HG03457 (cell line): Measurements from ENCODE around the gene RRM2.
"Not testable (repeated sequence)": the region's sequence is repeated elsewhere in the genome, so short reads cannot be mapped to it uniquely, and the experiment has no call there.

Source experiments
- ATAC-seq: cut with Tn5 transposase; IDR thresholded peaks from one replicate; pipeline ENCODE4 v1.9.1; 2021; ENCODE audit warnings: moderate number of reproducible peaks; ENCODE audit not compliant: unreplicated experiment

The RRM2 gene

GRCh38 chr2:10091182-10091888, 31.2 kb upstream of the RRM2 start:
- ATAC-seq = no peak

GRCh38 chr2:10091889-10092244, 30.7 kb upstream of the RRM2 start:
- not testable (repeated sequence) for ATAC-seq

- ATAC-seq = no peak
These were observed 28.2 kb upstream of the RRM2 start for GRCh38 chr2:10094271-10094814.

GRCh38 chr2:10095175-10095574, 27.4 kb upstream of the RRM2 start:
- ATAC-seq = no peak

DNA sequence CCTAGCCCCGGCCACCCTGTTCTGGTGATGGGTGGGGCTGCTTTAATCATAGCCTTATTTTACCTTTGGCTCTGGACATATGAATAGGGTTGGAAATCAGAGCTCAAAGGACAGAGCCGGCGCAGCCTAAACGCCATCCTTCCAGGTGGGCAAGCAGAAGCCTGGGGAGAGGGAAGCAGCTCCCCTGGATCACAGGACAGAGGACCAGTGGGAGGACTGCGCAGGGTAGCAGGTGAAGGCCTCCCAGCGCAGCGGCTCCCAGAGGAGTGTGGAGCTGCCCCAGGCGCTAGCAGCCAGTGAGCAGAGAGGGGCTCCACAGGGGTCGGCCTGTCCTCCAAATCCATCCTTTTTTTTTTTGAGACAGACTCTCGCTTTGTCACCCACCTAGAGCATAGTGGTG, 25.9 kb upstream of the RRM2 start:
- no peak for ATAC-seq

DNA sequence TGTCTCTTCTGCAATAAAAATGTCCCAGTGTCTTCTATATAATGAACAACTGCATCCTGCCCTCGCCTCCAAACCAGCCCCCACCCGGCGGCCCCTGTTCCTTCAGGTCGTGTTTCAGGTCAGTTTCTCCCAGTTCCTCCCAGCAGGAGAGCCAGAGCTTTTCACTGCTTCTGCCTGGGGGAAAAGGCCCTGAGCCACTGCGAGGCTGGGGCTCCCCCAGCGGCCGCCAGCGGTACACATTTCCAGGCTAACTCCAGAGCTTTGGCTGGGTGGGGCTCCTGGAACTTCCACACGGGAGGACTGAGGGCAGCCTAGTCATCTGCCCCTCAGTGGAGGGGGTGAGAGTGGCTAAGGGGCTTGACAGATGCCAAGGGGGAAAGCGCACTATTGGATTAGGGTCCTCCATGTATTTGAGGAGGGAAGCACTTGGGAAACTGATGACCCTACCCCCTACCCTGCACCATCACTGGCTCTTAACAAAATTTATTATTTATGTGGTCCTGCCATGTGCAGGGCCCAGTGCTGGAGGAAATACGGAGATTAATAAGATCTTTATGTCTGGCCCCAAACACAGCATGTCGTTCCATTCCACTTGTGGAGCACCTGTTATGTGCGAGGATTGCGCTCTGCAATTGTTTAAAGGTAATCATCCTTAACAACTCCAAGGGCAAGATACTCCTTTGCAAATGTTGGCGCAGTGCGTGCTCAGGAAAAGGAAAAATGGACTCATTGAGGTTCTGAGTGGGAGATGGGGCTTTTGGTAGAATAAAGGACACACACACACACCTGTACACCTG, 25.0 kb upstream of the RRM2 start:
- ATAC-seq = peak; percentile 64

DNA sequence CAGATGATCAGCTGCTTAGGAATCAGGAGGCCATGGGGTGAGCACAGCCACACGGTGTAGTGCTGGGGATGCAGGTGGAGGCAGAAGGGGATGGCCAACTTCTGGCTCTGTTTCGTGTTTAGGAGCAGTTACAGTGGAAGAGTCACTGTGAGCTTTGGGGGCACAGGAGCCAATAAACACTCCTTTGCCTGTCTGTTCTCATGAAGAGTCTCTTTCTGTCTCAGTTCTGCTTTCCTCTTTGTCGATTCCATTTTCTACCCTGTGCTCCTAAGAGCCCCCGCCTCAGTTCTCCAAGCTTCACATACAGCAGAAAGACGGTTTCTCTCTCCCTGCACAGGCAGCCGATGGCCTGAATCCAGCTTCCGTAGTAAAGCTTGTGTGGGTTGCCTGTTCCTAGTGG, 21.0 kb upstream of the RRM2 start:
- no peak for ATAC-seq

DNA sequence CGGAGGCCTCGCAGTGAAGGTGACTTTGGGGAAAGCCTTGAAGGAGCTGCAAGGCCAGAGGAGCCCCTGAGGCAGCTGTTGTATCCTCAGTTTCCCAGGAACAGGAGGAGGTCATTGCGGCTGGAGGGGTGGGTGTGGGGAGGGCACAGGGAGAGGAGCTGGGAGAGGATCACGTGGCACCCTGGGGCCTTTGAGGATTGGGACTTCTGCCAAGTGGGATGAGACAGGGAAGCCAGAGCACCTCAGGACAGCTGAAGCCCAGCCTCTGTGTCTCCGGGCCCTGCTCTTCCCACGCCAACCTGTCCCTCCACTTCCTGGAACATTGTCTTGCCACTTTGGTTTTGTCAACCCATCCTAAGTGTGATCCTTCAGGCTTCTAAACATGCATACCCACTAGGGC, 19.4 kb upstream of the RRM2 start:
- ATAC-seq = no peak

- not testable (repeated sequence) for ATAC-seq
These were observed 17.6 kb upstream of the RRM2 start for GRCh38 chr2:10104906-10105305.

- no peak for ATAC-seq
These were observed 13.2 kb upstream of the RRM2 start for GRCh38 chr2:10109311-10109710.

DNA sequence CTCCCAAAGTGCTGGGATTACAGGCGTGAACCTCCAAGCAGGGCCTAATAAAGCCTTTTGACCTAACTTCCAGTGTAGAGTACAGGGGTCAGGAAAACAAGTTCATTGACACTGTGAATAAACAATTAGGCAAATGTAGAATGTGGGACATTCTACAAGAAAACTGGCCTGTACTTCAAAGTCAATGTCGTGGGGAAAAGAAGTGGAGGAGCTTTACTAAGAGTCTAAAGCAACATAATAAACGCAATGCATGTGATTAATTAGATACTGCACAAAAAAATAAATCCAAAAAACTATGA, 3.6 kb upstream of the RRM2 start:
- no peak for ATAC-seq

DNA sequence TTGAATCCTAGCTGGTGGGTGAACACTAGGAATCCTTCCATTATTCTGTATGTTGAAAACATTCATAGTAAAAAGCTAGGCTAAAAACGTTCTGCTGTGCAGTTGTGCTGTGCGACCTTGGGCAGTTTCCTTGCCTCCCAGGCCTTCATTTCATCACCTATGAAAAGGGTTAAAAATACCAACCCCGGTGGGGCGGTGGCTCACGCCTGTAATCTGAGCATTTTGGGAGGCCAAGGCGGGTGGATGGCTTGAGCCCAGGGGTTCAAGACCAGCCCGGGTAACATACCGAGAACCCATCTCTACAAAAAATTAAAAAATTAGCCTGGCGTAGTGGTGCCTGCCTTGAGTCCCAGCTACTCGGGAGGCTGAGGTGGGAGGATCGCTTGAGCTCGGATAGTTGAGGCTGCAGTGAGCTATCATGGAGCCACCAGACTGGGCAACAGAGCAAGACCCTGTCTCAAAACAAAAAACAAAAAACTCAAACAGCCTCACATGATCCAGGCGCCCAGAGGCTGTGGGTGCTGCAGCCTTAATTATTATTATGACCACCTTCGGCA, 2.9 kb upstream of the RRM2 start:
- no peak for ATAC-seq

DNA sequence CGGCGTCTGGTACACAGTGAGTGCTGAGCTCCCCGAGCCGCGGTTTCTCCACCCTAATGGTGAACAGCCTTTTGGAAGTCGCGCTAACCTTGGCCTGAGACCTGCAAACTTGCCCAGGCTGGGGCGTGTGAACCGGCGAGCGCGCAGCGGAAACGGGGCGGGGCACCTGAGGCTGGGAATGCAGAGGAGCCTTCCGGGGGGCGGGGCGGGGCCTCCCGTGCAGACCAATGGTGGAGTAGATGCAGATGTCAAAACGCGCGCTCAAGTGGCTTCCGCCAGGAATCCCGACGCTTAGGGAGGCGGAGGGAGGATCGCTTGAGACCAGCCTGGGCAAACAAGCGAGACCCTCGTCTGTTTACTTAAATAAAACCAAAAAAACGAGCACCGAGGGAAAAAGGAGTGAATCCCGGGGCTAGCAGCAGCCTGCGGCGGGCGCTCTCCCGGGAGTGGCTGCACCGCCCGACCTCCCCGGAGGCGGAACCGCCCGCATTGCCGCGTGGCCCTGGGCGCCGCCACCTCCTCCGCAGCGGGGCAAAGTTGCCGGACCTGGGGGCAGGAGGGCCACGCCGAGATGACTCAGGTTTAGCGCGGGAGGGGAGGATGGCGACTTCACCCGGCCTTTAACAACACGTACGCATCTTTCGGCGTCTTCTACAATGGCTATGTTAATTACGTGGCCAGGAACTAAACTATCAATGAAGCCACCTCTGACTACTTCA, 2.2 kb upstream of the RRM2 start:
- ATAC-seq = peak; percentile 36

GRCh38 chr2:10120877-10121574, 1.5 kb upstream of the RRM2 start:
- ATAC-seq = no peak

- ATAC-seq = no peak
These were observed 742 bp downstream of the RRM2 start for GRCh38 chr2:10123281-10123680.

- ATAC-seq = no peak
These were observed 2.1 kb downstream of the RRM2 start for GRCh38 chr2:10124538-10125045.

DNA sequence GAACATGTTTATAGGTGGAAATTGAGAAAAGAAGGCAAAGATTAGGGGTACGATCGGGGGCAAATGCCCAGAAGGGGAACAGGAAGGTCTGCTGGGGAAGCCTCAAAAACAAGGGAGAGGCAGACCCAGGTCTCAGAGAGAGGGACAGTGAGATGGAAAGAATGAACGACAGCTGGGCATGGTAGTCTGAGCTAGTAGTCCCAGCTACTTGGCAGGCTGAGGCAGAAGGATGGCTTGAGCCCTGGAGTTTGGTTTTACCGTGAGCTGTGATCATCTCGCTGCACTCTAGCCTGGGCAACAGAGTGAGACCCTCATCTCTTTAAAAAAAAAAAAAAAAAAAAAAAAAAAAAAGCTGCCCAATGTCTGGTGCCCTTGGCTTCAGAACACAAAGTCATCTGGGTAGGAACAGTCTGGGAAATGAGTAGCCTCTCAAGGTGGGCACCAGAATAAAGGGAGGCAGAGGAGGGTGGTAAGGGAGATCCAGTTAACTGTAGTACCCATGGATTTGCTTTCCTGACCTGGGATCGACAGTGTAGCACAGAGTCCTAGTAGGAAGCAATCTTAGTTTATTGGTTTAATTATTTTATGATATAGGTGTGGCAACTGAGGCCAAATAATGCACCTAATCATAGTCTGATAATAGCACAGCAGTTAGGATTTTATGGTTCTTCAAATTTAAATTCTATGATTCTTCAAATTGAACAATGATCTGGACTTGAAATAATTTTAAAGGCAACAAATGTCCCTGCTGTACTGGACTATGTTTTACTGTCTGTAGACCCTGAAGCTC, 3.5 kb downstream of the RRM2 start:
- ATAC-seq = no peak

DNA sequence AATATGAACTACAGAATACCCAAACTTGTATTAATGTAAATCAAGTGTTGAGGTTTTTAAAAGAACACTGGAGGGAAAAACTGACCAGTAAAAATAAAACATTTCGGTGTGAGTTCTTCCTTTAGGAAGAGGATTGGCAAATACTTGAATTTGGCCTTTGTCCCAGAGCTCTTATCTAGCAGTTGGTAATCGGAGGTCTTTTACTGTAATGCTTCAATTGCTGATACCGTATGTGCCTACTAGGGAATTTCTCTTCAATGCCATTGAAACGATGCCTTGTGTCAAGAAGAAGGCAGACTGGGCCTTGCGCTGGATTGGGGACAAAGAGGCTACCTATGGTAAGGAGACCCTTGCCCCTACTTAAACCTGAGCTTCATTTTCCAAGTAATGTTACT, 4.1 kb downstream of the RRM2 start:
- ATAC-seq = no peak

DNA sequence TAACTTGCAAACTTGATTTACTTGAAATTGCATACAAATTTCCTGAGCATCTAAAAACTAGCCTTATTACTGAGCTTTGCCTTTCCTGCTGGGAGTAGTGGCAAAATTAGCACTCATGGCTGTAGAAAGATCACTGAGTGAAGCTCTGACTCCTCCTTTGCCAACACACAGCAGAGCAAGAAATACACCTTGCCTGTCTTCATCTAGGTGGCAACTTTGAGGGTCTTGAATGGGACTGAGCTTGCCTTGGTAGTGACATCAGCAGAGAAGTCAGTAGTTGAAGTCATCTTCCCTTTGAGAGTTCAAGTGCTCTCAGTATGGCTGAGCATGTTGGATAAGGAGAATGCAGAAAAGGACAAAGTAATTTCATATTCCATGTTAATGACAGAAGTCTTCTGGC, 5.9 kb downstream of the RRM2 start:
- ATAC-seq = no peak

GRCh38 chr2:10129490-10129889, 7.0 kb downstream of the RRM2 start:
- ATAC-seq = no peak
